DOHH2 (cell line): ENCODE measurements around the gene TGM2.

Experiments
- H3F3A ChIP-seq: fragments of 200-600 bp; sonication (generic), shearing (Covaris generic); 2 replicates; pipeline ENCODE4 v1.6.0; 2016; ENCODE audit warnings: antibody characterized with exemption, mild to moderate bottlenecking; ENCODE audit not compliant: control insufficient read depth, insufficient read depth
- H3K27ac ChIP-seq: fragments of 200-600 bp; sonication (generic); 2 replicates; pipeline ENCODE4 v1.5.1; 2014; ENCODE audit warnings: low read depth, mild to moderate bottlenecking, low read length, moderate library complexity
- H3K27me3 ChIP-seq: fragments of 200-600 bp; sonication (generic); 2 replicates; pipeline ENCODE4 v1.6.1; 2014; ENCODE audit warnings: mild to moderate bottlenecking, low read length, mixed read lengths; ENCODE audit not compliant: control insufficient read depth
- H3K36me3 ChIP-seq: fragments of 200-600 bp; sonication (generic); 2 replicates; pipeline ENCODE4 v1.6.1; 2014; ENCODE audit warnings: mild to moderate bottlenecking, low read length, moderate library complexity, mixed read lengths; ENCODE audit not compliant: control insufficient read depth
- H3K4me1 ChIP-seq: fragments of 200-600 bp; sonication (generic); 2 replicates; pipeline ENCODE4 v1.6.1; 2014; ENCODE audit warnings: mild to moderate bottlenecking, low read length, mixed read lengths; ENCODE audit not compliant: control insufficient read depth
- H3K4me2 ChIP-seq: fragments of 200-600 bp; sonication (generic); 2 replicates; pipeline ENCODE4 v1.6.0; 2014; ENCODE audit warnings: mild to moderate bottlenecking, low read length, moderate library complexity
- H3K4me3 ChIP-seq: fragments of 200-600 bp; sonication (generic); 2 replicates; pipeline ENCODE4 v1.5.1; 2014; ENCODE audit warnings: mild to moderate bottlenecking, low read length, mixed read lengths
- H3K79me2 ChIP-seq: fragments of 200-600 bp; sonication (generic); 2 replicates; pipeline ENCODE4 v1.6.1; 2014; ENCODE audit warnings: mild to moderate bottlenecking, low read length, mixed read lengths; ENCODE audit not compliant: control insufficient read depth
- H3K9me2 ChIP-seq: fragments of 200-600 bp; sonication (generic); replicated peaks from 2 replicates; pipeline ENCODE4 v1.6.1; 2014; ENCODE audit warnings: mild to moderate bottlenecking, low read length, mixed read lengths; ENCODE audit not compliant: control insufficient read depth
- H3K9me3 ChIP-seq: fragments of 200-600 bp; sonication (generic); 2 replicates; pipeline ENCODE4 v1.6.1; 2014; ENCODE audit warnings: antibody characterized with exemption, low read length, mixed read lengths; ENCODE audit not compliant: control insufficient read depth, insufficient read depth
- H4K20me1 ChIP-seq: fragments of 200-600 bp; sonication (generic); 2 replicates; pipeline ENCODE4 v1.6.0; 2014; ENCODE audit warnings: low read depth, mild to moderate bottlenecking, antibody characterized with exemption, low read length, moderate library complexity; ENCODE audit not compliant: control insufficient read depth, insufficient read depth
- EZH2phosphoT487 ChIP-seq: fragments of 200-600 bp; sonication (generic); IDR thresholded peaks from 2 replicates; pipeline ENCODE4 v1.6.1; 2017; ENCODE audit warnings: borderline replicate concordance, mild to moderate bottlenecking, antibody characterized with exemption, low read length, moderate library complexity, mixed read lengths
- TF ChIP-seq, protein P1 (sequence below): fragments of 200-600 bp; sonication (generic); IDR thresholded peaks from one replicate; pipeline ENCODE4 v1.5.1; 2014; ENCODE audit warnings: antibody characterized with exemption, mild to moderate bottlenecking, low read depth, low read length; ENCODE audit not compliant: poor library complexity, severe bottlenecking

Gene TGM2

GRCh38 chr20:38190936-38191371 is 25.9 kb upstream of the TGM2 start:
- no peaks in the 10 kb centered on the region for H3K27me3 ChIP-seq
- H3K4me1 ChIP-seq = no peaks in the 10 kb centered on the region
- H3K4me3 ChIP-seq = no peak overlapping the region
- no peak overlapping the region for H3K4me2 ChIP-seq
- TF ChIP-seq, protein P1, sequence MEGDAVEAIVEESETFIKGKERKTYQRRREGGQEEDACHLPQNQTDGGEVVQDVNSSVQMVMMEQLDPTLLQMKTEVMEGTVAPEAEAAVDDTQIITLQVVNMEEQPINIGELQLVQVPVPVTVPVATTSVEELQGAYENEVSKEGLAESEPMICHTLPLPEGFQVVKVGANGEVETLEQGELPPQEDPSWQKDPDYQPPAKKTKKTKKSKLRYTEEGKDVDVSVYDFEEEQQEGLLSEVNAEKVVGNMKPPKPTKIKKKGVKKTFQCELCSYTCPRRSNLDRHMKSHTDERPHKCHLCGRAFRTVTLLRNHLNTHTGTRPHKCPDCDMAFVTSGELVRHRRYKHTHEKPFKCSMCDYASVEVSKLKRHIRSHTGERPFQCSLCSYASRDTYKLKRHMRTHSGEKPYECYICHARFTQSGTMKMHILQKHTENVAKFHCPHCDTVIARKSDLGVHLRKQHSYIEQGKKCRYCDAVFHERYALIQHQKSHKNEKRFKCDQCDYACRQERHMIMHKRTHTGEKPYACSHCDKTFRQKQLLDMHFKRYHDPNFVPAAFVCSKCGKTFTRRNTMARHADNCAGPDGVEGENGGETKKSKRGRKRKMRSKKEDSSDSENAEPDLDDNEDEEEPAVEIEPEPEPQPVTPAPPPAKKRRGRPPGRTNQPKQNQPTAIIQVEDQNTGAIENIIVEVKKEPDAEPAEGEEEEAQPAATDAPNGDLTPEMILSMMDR = no peak
- TF ChIP-seq EZH2phosphoT487 = no peak
- H3K79me2 ChIP-seq = no peaks in the 10 kb centered on the region
- no peaks in the 10 kb centered on the region for H3K9me2 ChIP-seq
- no peak overlapping the region for H3K27ac ChIP-seq
- no peaks in the 10 kb centered on the region for H4K20me1 ChIP-seq
- H3K9me3 ChIP-seq = no peaks in the 10 kb centered on the region
- H3K36me3 ChIP-seq = no peaks in the 10 kb centered on the region
- no peaks in the 10 kb centered on the region for H3F3A ChIP-seq

DNA sequence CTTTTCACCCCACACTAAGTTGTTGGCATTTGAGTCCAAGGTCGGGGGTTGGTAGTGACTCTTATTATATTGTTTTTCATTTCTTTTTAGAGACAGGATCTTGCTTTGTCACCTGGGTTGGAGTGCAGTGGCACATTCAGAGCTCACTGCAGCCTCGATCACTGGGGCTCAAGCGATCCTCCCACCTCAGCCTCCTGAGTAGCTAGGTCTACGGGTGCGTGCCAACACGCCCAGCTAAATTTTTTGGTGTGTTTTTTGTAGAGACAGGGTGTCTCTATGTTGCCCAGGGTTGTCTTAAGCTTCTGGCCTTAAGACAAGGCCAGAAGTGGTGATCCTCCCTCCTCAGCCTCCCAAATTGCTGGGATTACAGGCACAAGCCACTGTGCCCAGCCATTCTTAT is 25.1 kb upstream of the TGM2 start:
- no peaks in the 10 kb centered on the region for H3F3A ChIP-seq
- no peak overlapping the region for H3K4me2 ChIP-seq
- H3K36me3 ChIP-seq = no peaks in the 10 kb centered on the region
- no peaks in the 10 kb centered on the region for H3K4me1 ChIP-seq
- H3K27ac ChIP-seq = no peak overlapping the region
- H4K20me1 ChIP-seq = no peaks in the 10 kb centered on the region
- H3K9me2 ChIP-seq = no peaks in the 10 kb centered on the region
- TF ChIP-seq, protein P1 = no peak
- TF ChIP-seq EZH2phosphoT487 = no peak
- H3K79me2 ChIP-seq = no peaks in the 10 kb centered on the region
- no peaks in the 10 kb centered on the region for H3K27me3 ChIP-seq
- no peak overlapping the region for H3K4me3 ChIP-seq
- H3K9me3 ChIP-seq = no peaks in the 10 kb centered on the region

DNA sequence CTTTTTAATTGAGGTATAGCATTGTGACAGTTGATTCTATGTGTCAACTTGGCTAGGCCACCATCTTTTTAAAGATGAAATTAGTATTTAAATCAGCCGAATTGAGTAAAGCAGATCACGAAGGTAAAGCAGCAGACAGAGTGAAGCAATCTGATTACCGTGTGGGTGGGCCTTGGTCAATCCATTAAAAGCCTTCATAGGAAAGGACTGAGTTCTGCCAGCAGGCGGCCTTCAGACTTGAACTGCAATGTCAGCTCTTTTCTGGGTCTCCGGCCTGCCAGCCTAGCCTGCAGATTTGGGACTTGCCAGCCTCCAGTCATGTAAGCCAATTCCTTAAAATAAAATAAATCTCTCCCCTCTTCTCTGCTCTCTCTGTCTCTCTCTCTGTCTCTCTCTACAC is 22.4 kb upstream of the TGM2 start:
- no peak overlapping the region for H3K4me2 ChIP-seq
- no peaks in the 10 kb centered on the region for H4K20me1 ChIP-seq
- H3K36me3 ChIP-seq = no peaks in the 10 kb centered on the region
- peaks cover 2% of the 10 kb centered on the region; the same call in 1 of the 2 replicates for H3K27me3 ChIP-seq
- H3K27ac ChIP-seq = no peak overlapping the region
- no peak overlapping the region for H3K4me3 ChIP-seq
- H3K4me1 ChIP-seq = no peaks in the 10 kb centered on the region
- H3K9me2 ChIP-seq = no peaks in the 10 kb centered on the region
- H3K79me2 ChIP-seq = no peaks in the 10 kb centered on the region
- no peaks in the 10 kb centered on the region for H3F3A ChIP-seq
- no peaks in the 10 kb centered on the region for H3K9me3 ChIP-seq
- TF ChIP-seq, protein P1 = no peak
- TF ChIP-seq EZH2phosphoT487 = no peak
